NCI-H1048 (cell line): ENCODE data around the gene ZNF480.
A peak's percentile ranks its signal among the peaks of the same experiment; 100 is the strongest.
"Not testable (repeated sequence)": the region's sequence is repeated elsewhere in the genome, so short reads cannot be mapped to it uniquely, and the experiment has no call there.

ENCODE experiments used
- DNase-seq: peaks from one replicate; lab custom pipeline; 2025; lab: John Stamatoyannopoulos, UW

Gene ZNF480

DNA sequence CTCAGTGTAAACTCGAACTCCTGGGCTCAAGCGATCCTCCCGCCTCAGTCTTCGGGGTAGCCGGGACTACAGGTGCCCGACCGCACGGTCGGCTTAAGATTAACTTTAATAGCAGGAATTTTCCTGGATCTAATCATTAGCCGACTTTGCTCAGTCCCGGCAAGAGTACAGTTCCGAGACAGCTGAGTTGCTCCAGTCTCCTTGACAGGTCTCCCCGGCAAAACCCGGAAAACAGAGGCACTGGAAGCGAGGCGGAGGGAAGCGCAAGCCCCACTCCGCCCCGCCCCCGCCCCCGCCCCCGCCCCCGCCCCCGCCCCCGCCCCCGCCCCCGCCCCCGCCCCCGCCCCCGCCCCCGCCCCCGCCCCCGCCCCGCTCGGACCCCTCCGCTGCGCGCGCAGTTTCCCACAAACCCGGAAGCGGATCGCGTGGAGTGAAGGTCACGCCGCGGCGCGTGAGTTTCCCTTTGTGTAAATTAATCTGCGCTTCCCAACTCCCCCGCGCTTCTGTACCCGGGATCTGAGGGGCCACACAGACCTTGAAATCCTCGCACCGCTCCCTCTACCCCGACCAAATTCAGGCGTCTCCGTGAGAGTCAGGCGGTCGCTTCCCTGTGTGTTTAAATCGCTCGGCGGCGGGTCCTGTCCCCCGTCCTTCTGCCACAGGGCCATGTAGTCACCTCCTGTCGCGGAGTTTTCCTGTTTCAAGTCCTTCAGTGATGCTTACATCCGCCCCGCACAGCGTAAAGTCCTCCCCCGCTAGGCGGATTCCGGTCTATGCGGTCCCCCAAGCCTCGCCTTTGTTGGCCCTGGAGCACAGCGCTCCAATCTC, at the start of gene ZNF480:
TSS of gene ZNF480 (plus strand) at position 397 of the 828 bp plus-strand sequence. CDS start 3,244 bp downstream, outside the sequence.
- DNase-seq = peak; percentile 79

DNA sequence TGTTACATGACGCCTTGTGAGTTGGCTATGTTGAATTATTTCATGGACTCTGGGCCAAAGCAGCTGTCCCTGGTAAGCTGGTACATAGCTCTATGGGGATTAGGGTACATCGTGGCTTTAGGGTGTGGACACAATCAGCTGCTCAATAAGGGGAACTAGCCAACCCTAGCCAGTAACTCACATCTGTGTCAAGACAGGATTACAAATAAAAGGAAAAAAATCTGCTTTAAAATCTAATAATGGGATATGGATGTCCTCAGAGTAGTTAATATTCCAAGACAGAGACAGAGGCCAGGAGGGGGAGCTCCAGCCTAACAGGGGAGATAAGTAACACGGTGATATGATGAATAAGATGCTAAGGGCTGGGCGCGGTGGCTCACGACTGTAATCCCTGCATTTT, 48.7 kb upstream of the ZNF480 start:
- DNase-seq = no peak

DNA sequence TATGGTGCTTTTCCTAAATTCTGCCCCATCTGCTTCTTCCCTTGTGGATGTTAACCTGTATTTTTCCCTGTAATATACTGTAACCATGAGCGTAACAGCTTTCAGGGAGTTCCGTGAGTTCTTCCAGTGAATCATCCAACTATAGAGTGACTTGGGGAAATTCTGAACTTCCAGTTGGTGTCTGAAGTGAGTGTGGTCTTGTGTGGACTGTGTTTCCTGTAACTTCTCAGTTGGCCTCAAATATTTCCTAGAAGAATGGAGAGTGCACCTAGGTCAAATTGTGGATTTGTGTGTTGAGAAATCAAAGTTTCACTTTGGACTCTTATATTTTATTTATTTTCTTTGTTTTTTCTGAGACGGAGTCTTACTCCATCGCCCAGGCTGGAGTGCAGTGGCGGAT, 38.5 kb upstream of the ZNF480 start:
- DNase-seq = no peak

DNA sequence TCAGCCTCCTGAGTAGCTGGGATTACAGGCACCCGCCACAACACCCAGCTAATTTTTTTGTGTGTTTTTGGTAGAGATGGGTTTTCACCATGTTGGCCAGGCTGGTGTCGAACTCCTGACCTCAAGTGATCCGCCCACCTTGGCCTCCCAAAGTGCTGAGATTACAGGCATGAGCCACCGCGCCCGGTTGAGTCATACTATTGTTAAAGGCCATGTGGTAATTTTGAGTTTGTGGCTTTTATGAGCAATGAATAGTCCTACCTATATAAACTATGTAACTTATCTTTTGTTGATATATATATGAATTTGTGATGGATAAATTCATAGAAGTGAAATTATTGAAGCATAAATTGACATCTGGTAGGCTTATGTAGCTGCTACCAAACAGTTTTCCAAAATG, 31.4 kb upstream of the ZNF480 start:
- not testable (repeated sequence) for DNase-seq

DNA sequence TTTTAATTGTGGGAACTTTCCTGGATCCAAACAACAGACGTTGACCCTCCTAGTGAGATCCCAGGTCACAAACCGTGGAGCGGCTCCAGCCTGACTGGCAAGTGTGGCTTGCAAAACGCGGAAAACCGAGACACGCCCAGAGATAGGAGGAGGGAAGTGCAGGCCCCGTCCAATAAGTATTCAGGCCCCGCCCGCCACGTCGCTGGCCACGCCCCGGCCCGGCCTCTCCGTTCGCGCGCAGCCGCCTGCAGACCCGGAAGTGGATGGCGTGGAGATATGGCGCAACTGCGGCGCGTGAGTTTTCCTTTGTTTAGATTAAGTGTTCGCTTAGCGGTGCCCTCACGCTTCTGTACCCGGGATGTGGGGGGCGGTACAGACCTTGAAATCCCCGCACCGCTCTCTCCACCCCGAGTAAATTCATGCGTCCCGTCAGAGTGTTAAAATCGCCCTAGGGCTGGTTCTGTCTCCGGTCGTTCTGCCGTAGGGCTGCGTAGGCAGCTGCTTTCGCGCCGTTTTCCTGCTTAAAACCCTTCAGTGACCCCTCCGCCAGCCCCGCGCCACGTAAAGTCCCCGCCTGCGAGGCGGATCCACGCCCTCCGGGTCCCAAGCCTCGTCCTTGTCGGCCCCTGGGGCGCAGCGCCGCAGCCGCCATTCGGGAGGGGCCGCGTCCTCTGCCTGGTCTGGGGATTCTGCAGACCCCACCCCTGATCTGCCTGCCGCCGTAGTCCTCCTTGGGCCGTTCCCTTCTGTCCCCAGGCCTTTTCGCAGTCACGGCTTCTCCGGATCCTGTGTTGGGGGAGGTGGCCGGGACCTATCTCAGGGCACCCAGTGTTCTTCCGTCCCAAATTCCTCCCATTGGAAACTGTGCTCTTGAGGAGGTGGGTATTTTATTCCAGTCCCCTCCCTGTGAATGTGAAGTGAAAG, 27.4 kb upstream of the ZNF480 start, which contains the start of gene ZNF766:
TSS of gene ZNF766 (plus strand) at position 250 of the 924 bp plus-strand sequence. CDS start at position 277, 27 bp downstream.
- DNase-seq = peak; percentile 90

DNA sequence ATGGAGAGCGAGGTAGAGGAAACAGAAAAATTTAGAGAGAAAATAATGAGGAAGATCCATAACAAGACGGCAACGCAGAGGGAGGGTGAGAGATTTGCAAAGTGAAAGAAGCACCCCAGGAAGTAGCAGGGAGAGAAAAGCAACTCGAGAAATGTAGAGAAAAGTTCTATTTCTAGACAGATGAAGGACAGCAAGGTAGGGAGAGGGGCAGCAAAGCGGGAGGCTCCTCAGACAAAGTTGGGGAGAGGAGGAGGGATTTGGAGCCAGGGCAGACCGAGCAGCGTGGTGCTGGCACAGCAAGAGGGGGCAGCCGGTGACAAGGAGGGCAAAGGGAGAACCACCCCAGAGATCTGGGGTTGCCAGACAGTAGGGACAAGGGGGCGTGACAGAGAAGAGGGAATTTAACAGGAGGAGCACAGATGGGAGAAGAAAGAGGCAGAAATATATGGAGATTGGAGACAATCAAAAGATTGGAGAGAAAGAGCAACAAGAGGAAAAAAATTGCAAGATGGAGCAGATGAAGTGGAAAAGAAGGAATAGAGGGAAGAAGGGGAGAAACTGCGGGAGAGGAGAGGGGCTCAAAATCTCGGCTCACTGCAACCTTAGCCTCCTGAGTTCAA, 26.6 kb upstream of the ZNF480 start:
- no peak for DNase-seq

DNA sequence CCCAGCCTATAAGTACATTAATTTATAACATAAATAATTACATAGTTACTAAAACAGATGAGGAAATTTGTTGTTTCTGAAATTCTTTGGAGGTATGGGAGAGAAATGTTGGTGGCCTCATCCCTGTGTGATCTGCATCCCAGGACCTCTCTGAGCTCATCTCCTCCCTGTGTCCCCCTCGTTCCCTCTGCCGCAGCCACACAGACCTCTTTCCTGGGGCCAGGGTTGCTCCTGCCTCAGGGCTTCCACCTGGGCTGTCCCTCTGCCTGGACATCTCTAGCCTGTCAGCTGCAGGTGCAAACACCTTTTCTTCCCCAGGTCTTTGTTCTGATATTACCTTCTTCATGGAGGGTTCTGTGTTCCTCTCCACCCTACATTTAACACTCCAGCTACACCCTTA, 23.7 kb upstream of the ZNF480 start:
- DNase-seq = no peak

DNA sequence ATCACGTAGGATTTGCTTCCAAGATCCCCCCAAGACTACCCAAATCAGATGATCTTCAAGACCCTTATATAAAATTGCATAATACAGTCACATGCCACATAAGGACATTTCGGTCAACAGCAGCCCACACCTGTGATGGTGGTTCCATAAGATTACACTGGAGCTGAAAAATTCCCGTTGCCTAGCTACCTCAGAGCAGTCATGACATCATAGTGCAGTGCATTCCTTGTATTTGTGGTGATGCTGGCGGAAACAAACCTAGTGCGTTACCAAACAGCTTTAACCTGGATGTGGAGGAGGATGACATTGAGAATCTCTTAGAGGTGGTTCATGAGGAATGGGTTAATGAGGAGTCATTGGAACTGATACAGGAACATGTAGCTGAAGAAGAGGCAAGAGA, 22.8 kb upstream of the ZNF480 start:
- DNase-seq = no peak

DNA sequence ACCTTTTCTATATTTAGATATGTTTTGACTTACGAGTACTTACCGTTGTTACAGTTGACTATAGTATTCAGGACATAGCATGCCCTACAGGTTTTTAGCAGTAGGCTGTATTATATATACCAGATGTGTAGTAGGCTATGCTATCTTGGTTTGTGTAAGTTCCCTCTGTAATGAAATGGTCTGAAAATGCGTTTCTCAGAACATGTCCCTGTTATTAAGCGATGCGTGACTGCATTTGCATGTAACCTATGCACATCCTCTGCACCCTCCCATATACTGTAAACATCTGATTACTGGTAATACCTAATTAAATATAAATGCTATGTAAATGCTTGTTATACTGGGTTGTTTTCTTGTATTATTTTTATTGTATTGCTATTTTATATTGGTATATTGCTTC, 21.0 kb upstream of the ZNF480 start:
- DNase-seq = no peak

DNA sequence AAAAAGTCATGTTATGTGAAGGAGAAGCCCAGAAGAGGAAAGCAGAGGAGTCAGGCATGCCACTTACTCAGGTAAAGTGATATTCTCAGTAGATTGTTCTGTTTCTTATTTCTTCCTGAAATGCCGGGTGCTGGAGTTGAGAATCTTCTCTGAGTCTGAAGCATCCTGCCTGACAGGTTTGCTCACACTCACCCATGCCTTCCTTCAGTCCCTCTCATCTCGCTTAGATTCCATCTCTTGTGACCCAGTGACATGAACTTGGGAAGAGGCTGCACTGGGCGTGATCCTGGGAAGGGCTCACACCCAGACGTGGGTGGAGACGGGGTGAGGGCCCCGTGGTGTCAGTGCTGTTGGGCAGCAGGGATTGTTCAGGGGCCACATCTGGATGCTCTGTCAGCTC, 19.5 kb upstream of the ZNF480 start:
- DNase-seq = no peak

DNA sequence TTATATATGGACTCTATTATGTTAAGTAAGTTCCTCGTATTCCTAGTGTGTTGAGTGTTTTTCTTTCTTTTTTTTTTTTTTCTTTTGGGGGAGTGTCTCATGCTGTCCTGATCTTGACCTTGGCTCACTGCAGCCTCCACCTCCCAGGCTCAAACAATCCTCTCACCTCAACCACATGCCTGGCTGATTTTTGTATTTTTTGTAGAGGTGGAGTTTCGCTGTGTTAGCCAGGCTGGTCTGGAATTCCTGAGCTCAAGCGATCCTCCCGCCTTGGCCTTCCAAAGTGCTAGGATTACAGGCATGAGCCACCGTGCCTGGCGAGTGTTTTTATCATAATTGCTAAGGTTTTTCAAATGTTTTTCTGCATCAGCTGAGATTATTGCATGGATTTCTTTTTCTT, 10.7 kb upstream of the ZNF480 start:
- DNase-seq = no peak

DNA sequence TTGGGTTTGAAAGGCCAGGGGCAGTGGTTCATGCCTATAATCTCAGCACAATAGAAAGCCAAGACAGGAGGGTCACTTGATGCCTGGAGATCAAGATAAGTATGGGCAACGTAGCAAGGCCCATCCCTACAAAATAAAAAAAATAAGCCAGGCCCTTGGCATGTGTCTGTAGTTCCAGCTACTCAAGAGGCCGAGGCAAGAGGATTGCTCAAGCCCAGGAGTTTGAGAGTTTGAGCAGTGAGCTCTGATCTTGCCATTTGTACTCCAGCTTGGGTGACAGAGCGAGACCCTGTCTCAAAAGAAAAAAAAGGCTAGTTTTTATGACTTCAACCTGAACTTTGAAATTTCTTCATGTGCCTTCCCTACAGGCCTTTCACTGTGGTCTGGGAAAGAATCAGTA, 5.2 kb upstream of the ZNF480 start:
- DNase-seq = no peak

DNA sequence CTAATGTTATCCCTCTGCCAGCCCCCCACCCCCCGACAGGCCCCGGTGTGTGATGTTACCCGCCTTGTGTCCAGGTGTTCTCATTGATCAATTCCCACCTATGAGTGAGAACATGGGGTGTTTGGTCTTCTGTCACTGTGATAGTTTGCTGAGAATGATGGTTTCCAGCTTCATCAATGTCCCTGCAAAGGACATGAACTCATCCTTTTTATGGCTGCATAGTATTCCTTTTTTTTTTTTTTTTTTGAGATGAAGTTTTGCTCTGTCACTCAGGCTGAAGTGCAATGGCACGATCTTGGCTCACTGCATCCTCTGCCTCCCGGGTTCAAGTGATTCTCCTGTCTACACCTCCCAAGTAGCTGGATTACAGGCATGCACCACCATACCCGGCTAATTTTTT, 4.0 kb upstream of the ZNF480 start:
- DNase-seq = not testable (repeated sequence)

DNA sequence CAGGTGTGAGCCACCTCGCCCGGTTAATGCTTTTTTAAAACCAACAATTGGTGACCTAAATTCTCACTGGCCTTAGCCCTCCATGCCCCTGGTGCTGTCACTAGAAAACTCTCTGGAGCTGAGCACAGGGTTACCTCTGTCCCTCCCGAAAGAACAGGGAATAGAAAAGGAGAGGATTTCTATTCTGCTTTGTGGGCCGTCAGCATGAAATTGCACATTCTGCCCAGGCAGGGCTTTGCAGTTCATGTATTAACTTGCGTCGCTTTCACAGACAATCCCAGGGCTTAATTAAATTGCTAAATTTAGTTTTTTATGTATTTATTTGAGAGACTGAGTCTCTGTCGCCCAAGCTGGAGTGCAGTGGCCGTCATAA, 583 bp upstream of the ZNF480 start:
- DNase-seq = no peak

DNA sequence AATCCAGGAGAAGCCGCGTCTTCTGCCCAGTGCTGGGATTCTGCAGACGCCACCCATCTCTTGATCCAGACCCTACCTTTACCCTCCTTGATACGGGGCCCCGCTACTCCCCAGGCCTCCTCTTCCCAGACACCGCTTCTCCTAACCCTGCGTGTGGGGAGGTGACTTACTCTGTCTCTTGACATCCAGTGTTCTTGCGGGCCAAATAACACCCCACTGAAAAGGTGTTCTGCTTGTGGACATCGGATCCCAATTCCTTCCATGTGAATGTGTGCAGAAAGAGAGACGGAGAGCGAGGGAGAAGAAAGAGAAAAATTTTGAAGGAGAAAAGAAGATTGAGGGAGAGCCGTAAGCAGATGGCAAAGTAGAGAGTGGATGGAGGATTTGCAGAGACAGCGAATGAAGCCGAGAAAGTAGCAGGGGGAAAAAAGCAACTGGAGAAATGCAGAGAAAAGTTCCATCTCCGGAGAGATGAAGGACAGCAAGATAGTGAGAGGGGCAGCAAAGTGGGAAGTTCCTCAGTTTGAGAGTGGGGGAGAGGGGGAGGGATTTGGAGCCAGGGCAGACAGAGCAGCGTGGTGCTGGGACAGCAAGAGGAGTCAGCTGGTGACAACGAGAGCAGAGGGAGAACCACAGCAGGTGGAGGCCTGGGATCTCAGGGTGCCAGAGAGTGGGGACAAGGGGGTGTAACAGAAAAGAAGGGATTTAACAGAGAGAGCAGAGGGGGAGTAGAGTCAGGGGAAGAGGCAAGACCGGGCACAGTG, 814 bp downstream of the ZNF480 start:
- no peak for DNase-seq

DNA sequence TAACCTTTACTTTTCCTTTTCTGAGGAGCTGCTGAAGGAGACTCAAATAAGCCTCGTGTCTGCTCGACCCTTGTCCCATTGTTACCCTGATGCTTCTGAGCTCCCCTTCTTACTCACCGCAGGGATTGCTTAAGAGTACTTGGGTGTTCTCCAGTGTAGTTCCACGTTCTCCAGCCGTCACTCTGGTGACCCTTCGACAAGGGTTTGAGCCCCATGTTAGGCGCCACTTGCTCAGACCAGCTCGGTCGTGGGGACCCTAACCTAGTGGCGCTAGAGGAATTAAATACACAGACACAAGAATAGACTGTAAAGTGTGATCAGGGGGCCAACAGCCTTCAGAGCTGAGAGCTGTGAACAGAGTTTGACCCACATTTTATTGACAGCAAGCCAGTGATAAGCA, 10.3 kb downstream of the ZNF480 start:
- no peak for DNase-seq

DNA sequence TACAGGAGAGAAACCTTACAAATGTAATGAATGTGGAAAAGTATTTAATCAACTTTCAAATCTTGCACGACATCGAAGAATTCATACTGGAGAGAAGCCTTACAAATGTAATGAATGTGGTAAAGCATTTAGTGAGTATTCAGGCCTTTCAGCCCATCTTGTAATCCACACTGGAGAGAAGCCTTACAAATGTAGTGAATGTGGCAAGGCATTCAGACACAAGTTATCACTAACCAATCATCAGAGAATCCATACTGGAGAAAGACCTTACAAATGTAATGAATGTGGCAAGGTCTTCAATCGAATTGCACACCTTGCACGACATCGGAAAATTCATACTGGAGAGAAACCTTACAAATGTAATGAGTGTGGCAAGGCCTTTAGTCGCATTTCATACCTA, 25.5 kb downstream of the ZNF480 start:
- no peak for DNase-seq

DNA sequence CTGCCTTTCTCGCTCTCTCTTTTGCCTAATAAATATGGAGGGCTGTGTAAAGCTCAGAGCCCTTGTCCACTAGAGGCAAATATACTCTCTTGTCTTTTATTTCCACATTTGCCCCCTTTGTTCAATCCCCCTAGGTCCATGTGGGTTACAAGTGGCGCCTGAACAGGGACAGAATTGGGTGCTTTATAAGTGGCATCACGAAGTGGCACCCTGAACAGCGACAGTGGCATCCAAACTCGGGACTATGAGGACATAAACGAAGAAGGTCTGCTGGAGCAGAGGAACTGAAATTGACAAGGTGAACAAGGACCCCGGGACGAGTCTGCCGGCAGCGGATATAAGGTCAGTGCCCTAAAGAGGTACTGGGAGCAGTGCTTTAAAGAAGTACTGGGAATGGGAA, 34.8 kb downstream of the ZNF480 start:
- DNase-seq = no peak

DNA sequence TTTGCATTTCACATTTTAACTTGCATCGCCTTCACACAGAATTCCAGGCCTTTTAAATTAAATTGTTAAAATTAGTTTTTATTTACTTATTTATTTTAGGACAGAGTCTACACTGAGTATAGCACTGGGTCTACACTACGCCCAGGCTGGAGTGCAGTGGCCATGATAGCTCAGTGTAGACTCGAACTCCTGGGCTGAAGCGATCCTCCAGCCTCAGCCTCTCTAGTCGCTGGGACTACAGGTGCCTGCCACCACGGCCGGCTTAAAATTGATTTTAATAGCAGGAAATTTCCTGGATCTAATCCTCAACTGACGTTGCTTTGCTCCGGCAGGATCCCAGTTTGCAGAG, 38.8 kb downstream of the ZNF480 start:
- no peak for DNase-seq

DNA sequence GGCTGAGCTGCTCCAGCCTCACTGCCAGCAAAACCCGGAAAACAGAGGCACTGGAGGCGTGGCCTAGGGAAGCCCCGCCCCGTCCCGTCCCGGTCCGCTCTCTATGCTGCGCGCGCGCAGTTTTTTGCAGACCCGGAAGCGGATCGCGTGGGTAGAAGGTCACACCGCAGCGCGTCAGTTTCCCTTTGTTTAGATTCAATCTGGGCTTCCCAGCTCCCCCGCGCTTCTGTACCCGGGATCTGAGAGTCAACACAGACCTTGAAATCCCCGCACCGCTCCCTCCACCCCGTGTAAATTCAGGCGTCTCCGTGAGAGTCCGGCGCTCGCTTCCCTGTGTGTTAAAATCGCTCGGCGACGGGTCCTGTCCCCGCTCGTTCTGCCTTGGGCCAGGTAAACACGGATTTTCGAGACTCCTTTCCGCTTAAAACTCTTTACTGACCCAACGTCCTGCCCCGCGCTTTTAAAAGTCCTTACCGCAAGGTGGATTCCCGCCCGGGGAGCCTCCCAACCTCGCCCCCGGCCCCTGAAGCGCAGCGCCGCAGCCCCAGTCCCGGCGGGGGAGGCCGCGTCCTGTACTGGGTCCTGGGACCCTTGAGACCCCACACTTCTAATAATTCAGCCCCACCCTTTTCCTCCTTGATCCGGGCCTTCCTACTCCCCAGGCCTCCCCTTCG, 39.3 kb downstream of the ZNF480 start, which contains the start of gene ZNF610:
TSS of gene ZNF610 (plus strand) at position 127 of the 674 bp plus-strand sequence. CDS start 12,930 bp downstream, outside the sequence.
- DNase-seq = peak; percentile 86

DNA sequence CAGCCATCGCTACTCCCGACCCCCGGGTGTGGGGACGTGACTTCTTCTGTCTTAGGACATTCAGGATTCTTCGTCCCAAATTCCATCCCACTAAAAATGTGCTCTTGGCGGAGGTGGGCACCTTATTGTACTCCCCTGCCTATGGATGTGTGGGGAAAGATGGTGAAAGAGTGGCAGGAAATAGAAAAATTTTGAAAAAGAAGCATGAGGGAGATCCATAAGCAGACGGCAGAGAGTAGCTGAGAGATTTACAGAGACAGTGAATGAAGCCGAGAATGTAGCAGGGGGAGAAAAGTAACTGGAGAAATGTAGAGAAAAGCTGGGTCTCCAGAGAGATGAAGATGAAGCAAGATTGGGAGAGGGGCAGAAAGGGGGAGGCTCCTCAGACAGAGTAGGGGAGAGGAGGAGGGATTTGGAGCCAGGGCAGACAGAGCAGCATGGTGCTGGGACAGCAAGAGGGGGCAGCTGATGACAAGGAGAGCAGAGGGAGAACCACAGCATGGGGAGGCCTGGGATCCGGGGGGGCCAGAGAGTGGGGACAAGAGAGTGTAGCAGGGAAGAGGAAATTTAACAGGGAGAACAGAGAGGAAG, 39.9 kb downstream of the ZNF480 start:
- DNase-seq = no peak
